Rectal smooth muscle tissue (tissue), 1 donor: Measurements from ENCODE around the gene SLC8A1.

Experiments
- H3K27ac ChIP-seq: one replicate; pipeline ENCODE4 v1.7.0; 2013; ENCODE audit warnings: low read depth, low read length, inconsistent platforms
- H3K27me3 ChIP-seq: one replicate; pipeline ENCODE4 v1.7.0; 2013; ENCODE audit warnings: low read length; ENCODE audit not compliant: control insufficient read depth, insufficient read depth
- H3K36me3 ChIP-seq: one replicate; pipeline ENCODE4 v1.7.0; 2013; ENCODE audit warnings: low read length; ENCODE audit not compliant: control insufficient read depth, insufficient read depth
- H3K4me1 ChIP-seq: one replicate; pipeline ENCODE4 v1.7.0; 2013; ENCODE audit warnings: low read length; ENCODE audit not compliant: control insufficient read depth, insufficient read depth
- H3K4me3 ChIP-seq: one replicate; pipeline ENCODE4 v1.7.0; 2013; ENCODE audit warnings: low read length
- H3K9ac ChIP-seq: one replicate; pipeline ENCODE4 v1.7.0; 2013; ENCODE audit warnings: low read length

SLC8A1 gene

DNA sequence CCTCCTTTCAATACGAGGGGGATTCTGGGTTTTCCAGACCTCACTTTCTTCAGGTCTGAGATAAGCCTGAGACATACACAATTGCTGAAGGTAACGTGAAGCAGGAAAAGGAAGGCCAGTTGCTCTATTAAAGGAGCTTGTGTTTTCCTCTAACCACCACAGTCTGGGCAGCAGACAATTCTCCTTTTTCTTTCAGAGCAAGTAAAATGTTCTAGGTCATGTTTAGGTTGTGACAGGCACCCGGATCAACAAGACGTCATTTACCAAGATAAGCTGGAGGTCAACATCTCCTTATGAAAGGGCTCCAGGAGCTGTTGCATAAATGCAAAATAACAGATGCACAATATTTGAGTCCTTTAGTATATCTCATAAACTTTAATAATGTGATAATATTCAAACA lies 148.1 kb downstream of the SLC8A1 start:
- no peak overlapping the region for H3K27ac ChIP-seq
- H3K4me3 ChIP-seq: no peak overlapping the region
- no peaks in the 10 kb centered on the region for H3K36me3 ChIP-seq
- H3K4me1 ChIP-seq: peaks cover 6% of the 10 kb centered on the region
- no peaks in the 10 kb centered on the region for H3K27me3 ChIP-seq
- no peak overlapping the region for H3K9ac ChIP-seq

DNA sequence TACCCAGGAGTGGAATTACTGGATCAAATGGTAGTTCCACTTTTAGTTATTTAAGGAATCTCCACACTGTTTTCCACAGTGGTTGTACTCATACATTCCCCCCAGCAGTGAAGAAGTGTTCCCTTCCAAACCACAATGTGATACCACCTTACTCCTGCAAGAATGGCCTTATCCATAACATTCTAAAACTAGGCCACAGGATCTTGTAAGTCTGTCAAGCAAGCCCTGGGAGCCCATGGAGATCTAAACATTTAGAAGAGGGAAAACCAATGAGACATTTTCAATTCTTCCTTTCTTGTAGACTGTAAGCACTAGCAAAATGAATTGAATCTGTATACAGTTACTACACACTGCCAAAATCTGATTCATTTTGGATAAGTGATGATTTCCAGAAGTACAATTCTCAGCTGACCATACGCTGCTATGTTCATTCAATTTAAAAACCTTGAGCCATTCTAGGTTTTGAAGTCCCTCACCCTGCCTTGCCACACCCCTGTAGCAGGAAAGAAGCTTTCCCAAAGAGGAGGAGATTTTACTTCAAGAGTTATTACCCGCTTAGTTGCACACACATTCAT lies 149.1 kb downstream of the SLC8A1 start:
- Histone ChIP-seq H3K4me1 (peaks cover 6% of the 10 kb centered on the region), H3K27me3 (no peaks in the 10 kb centered on the region), H3K27ac (no peak overlapping the region), H3K9ac (no peak overlapping the region), H3K36me3 (no peaks in the 10 kb centered on the region), H3K4me3 (no peak overlapping the region)

DNA sequence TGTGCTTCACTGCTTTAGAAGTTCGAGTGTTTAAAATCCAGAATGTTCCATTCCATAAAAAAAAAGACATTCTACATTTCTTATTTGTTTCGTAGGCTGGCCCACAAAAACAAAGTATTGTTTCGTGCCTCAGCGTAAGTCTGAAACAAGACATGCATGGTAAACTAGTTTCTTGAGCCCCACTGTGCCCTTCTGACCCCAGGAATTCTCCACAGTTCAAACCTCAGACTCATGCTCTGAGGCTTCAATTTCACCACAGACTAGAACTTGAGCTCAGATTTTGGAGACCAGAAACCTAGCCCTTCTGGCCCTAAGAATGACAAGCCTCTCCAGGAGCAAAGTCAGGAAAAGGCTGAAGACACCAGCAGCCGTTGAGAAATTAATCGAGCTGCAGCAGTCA lies 151.5 kb downstream of the SLC8A1 start:
- Histone ChIP-seq H3K27me3 (no peaks in the 10 kb centered on the region), H3K9ac (no peak overlapping the region), H3K4me1 (peaks cover 2% of the 10 kb centered on the region), H3K36me3 (no peaks in the 10 kb centered on the region), H3K4me3 (no peak overlapping the region), H3K27ac (no peak overlapping the region)

DNA sequence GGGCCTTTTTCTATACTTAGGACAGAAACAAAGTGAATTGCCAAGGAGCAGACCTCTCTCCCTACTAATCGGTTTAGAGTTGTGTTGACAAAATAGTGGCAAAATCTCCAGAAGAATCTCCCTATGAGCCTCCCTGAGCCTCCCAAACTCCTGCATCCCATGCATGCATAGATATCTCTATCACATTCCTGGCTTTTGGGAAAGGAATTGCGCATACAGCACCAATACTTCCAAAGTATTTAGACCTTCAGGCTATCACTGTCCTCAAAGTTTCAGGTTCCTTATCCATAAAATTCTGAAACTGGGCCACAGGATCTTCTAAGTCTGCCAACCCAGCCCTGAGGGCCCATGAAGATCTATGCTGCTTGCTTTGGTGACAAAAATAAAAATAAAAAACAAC lies 152.1 kb downstream of the SLC8A1 start:
- Histone ChIP-seq H3K36me3 (no peaks in the 10 kb centered on the region), H3K9ac (no peak overlapping the region), H3K4me3 (no peak overlapping the region), H3K27me3 (no peaks in the 10 kb centered on the region), H3K4me1 (peaks cover 2% of the 10 kb centered on the region), H3K27ac (no peak overlapping the region)

DNA sequence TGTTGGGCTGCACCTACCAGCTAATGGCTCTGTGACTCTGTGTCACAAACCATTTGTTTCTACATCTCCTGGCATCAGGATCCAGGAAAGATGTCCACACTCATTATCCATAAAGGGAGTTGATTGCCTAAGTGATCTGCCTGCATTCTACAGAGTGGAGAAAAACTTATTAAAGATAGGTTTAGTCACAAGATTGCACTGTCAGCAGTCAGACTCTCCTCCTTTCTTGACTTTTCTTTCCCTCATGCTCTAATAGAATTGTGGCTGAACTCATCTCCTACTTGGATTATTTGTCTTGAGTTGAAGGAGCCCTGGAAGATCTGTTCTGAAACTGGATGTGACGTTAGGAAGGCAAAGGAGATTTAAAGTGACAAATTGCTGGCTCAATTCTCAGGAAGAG lies 152.7 kb downstream of the SLC8A1 start:
- Histone ChIP-seq H3K4me1 (peaks cover 2% of the 10 kb centered on the region), H3K9ac (no peak overlapping the region), H3K36me3 (no peaks in the 10 kb centered on the region), H3K27me3 (no peaks in the 10 kb centered on the region), H3K27ac (no peak overlapping the region), H3K4me3 (no peak overlapping the region)

GRCh38 chr2:40298026-40298425 lies 153.9 kb downstream of the SLC8A1 start:
- Histone ChIP-seq H3K4me3 (no peak overlapping the region), H3K4me1 (peaks cover 2% of the 10 kb centered on the region), H3K36me3 (no peaks in the 10 kb centered on the region), H3K9ac (no peak overlapping the region), H3K27ac (no peak overlapping the region), H3K27me3 (no peaks in the 10 kb centered on the region)

DNA sequence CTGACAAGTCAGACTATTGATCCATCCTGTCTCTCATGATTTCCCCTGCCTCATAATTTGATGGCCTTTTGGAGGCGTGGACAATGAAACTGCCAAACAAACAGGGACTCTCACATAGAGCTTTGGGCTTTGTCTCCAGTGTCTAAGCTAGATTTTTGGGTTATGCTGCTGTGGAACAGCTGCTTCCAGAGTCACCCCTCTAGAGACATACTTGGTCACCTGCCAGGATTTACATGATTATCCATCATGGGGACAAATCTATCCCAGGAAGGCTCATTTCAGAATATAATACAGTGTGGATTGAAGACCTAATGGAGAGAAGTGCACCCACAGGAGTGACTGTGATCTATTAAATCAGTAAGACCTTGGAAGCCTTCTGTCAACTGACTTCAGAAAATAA lies 159.6 kb downstream of the SLC8A1 start:
- Histone ChIP-seq H3K36me3 (no peaks in the 10 kb centered on the region), H3K27ac (no peak overlapping the region), H3K27me3 (no peaks in the 10 kb centered on the region), H3K4me3 (no peak overlapping the region), H3K9ac (no peak overlapping the region), H3K4me1 (peaks cover 8% of the 10 kb centered on the region)

DNA sequence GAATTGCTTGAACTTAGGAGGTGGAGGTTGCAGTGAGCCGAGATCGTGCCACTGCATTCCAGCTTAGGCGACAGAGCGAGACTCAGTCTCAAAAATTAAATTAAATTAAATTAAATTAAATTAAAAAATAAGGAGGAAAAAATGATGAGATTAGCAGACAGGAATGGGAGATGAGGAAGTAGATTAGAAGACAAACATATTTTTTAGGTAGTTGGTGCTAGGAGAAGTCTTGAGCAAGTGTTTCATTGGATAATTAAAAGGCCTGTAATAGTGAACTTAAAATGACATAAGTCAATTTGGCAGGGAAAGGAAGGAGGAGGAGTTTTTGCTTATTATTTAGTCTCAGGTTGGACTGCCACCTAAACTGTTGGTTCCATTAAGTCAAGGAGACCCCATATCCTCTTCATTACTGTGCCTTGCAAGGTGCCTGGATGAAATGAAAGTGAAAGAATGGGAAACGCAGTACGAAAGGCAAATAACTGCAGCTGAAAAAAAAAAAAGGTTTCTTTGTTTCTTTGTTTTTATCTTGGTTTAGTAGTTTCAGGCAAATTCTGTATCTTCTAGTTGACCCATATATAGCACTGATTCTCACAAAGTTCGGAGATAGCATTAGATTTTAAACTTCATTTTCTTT lies 162.0 kb downstream of the SLC8A1 start:
- Histone ChIP-seq H3K4me3 (no peak overlapping the region), H3K36me3 (no peaks in the 10 kb centered on the region), H3K4me1 (peaks cover 14% of the 10 kb centered on the region), H3K9ac (no peak overlapping the region), H3K27me3 (no peaks in the 10 kb centered on the region), H3K27ac (no peak overlapping the region)

- no peak overlapping the region for H3K9ac ChIP-seq
- peaks cover 20% of the 10 kb centered on the region for H3K4me1 ChIP-seq
- H3K27ac ChIP-seq: no peak overlapping the region
- H3K36me3 ChIP-seq: no peaks in the 10 kb centered on the region
- no peak overlapping the region for H3K4me3 ChIP-seq
- no peaks in the 10 kb centered on the region for H3K27me3 ChIP-seq
Observed at GRCh38 chr2:40287773-40288172, 164.1 kb downstream of the SLC8A1 start.

- Histone ChIP-seq H3K36me3 (no peaks in the 10 kb centered on the region), H3K27ac (no peak overlapping the region), H3K9ac (no peak overlapping the region), H3K4me3 (no peak overlapping the region), H3K27me3 (no peaks in the 10 kb centered on the region), H3K4me1 (peaks cover 22% of the 10 kb centered on the region)
Observed at GRCh38 chr2:40287195-40287594, 164.7 kb downstream of the SLC8A1 start.

GRCh38 chr2:40286721-40287120 lies 165.2 kb downstream of the SLC8A1 start:
- Histone ChIP-seq H3K4me3 (no peak overlapping the region), H3K9ac (no peak overlapping the region), H3K27me3 (no peaks in the 10 kb centered on the region), H3K36me3 (no peaks in the 10 kb centered on the region), H3K4me1 (peaks cover 26% of the 10 kb centered on the region), H3K27ac (peak overlapping the region; percentile 23)

DNA sequence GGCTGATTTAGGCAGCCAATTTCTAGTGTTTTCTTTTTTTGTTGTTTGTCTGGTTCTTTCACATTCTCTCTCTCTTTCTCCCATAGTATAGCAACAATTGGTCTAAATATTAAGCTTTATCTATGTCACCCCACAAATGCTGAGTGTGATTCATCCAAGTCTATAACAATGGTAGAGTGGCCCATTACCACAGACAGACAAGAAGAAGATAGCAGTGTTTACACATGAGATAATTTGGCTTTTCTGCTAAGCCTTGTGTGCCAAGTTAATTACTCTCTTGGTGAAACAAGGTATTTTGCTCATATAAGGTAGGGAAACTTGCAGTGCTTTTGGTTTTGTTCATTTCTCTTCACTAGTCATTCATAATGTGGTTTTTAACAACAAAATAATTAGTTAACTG lies 166.5 kb downstream of the SLC8A1 start:
- no peak overlapping the region for H3K27ac ChIP-seq
- H3K27me3 ChIP-seq: no peaks in the 10 kb centered on the region
- H3K9ac ChIP-seq: no peak overlapping the region
- H3K4me1 ChIP-seq: peaks cover 39% of the 10 kb centered on the region
- no peak overlapping the region for H3K4me3 ChIP-seq
- H3K36me3 ChIP-seq: no peaks in the 10 kb centered on the region

GRCh38 chr2:40284797-40285196 lies 167.1 kb downstream of the SLC8A1 start:
- Histone ChIP-seq H3K9ac (no peak overlapping the region), H3K36me3 (no peaks in the 10 kb centered on the region), H3K4me1 (peaks cover 42% of the 10 kb centered on the region), H3K27ac (peak overlapping the region; percentile 19), H3K4me3 (no peak overlapping the region), H3K27me3 (no peaks in the 10 kb centered on the region)
